ENCODE data around the gene FRRS1L. TPM values are rescaled to one million over a fixed set of nuclear protein-coding genes. Genes with fewer than 3 reads are reported as not detected.

Gene FRRS1L
- total RNA-seq, 2 donors from 2014 or later = 0.12 to 1.8 TPM

DNA sequence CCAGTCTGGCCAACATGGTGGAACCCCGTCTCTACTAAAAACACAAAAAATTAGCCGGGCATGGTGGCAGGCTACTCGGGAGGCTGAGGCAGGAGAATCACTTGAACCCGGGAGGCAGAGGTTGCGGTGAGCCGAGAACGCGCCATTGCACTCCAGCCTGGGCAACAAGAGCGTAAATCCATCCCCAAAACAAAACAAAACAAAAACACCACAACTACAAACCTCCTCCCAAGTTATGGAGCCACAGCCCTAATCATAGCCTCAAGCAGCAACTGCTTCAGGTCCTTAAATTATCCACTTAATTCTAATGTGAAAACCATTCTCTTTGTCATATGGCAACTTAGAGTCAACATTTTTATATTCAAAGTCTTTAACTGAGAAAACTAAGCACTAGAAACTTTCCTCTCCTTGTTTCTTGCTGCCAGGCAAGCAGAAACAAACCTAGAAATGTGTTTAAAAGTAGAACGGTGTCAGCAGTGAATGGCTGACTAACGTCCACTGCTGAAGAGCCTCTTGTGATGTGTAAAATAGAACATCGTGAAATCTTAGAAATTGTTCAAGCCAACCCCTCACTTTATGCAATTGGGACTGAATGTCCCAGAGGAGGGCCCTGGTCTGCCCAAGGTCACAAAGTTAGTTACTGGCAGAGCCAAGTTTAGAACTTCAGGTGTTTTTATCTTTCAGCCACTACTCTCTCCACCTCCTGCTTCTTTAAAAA, 53.0 kb downstream of the FRRS1L start:
- Histone ChIP-seq H3K27me3 (no peaks in the 10 kb centered on the region), H3K9me3 (no peaks in the 10 kb centered on the region), H3K4me3 (no peak overlapping the region), H3K9ac (ENCODE audit: low read depth in 2 of 2, low read length in 2 of 2) (no peak overlapping the region), H3K4me1 (peaks cover 4% of the 10 kb centered on the region), H3K36me3 (no peaks in the 10 kb centered on the region), H3K27ac (no peak overlapping the region)
- DNase-seq = no peak
- TF ChIP-seq, protein P1, sequence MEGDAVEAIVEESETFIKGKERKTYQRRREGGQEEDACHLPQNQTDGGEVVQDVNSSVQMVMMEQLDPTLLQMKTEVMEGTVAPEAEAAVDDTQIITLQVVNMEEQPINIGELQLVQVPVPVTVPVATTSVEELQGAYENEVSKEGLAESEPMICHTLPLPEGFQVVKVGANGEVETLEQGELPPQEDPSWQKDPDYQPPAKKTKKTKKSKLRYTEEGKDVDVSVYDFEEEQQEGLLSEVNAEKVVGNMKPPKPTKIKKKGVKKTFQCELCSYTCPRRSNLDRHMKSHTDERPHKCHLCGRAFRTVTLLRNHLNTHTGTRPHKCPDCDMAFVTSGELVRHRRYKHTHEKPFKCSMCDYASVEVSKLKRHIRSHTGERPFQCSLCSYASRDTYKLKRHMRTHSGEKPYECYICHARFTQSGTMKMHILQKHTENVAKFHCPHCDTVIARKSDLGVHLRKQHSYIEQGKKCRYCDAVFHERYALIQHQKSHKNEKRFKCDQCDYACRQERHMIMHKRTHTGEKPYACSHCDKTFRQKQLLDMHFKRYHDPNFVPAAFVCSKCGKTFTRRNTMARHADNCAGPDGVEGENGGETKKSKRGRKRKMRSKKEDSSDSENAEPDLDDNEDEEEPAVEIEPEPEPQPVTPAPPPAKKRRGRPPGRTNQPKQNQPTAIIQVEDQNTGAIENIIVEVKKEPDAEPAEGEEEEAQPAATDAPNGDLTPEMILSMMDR (IDR thresholded peaks at IDR 0.05) = no peak
- intact Hi-C loops (cut with DNase I) = loop anchor here (10.0 kb wide), 1 partner anchor 99 kb away; the partner anchor contains the start of gene CTNNAL1

DNA sequence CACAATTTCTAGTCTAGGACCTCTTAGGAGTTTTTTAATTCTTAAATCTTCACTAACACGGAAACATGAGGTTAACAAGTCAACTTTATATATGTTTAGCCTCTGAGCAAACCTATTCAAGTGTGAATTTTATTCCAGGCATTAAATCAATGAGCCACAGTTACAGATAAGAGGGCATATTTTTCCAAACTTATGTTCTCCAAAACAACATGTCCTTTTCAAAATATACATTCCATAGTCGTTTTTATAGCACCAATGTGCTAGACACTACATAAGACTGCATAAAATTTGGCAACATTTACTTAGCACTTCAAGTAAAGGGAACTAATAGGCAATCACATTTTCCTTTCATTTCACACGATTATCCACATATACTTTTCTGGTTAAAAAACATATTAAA, 53.8 kb downstream of the FRRS1L start:
- TF ChIP-seq, protein P1 (IDR thresholded peaks at IDR 0.05) = no peak
- Histone ChIP-seq H3K9me3 (no peaks in the 10 kb centered on the region), H3K36me3 (no peaks in the 10 kb centered on the region), H3K4me1 (peaks cover 4% of the 10 kb centered on the region), H3K4me3 (no peak overlapping the region), H3K27me3 (no peaks in the 10 kb centered on the region), H3K27ac (no peak overlapping the region), H3K9ac (ENCODE audit: low read depth in 2 of 2, low read length in 2 of 2) (no peak overlapping the region)
- intact Hi-C loops (cut with DNase I) = loop anchor here (10.0 kb wide), 1 partner anchor 98 kb away; the partner anchor contains the start of gene CTNNAL1
- DNase-seq = no peak

DNA sequence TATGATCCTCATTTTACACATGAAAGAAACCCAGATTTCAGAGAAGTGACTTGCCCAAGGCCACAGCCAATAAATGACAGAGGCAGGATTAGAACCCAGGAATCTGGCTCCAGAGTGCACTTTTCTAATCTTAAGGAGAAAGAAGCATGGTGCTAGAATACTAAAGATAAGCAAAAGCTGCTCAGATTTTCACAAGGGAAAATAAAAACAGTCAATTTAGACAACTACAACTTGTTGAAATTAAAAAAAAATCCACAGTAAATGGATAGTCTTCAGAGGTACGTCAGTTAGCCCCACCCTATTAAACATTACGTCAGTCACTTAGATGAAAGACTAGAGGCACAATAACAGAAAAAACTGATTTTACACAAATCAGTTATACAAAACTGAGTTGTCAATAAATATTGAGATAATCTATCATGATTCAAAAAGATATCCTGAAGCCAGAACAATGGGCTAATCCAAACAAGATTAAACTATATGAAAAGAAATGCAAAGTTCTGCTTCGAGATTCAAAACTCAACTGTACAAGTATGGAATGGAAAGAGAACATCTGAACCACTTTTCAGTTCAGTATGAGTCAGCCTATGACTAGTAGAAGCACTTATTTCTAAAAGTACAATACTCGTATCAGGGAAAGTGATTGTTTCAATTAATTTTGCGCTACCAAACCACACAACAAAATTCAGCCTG, 56.6 kb downstream of the FRRS1L start:
- no peak for DNase-seq
- TF ChIP-seq, protein P1 (IDR thresholded peaks at IDR 0.05) = no peak
- intact Hi-C loops (cut with DNase I) = loop anchor here (10.0 kb wide), 1 partner anchor 96 kb away; the partner anchor contains the start of gene CTNNAL1
- no peaks in the 10 kb centered on the region for H3K9me3 ChIP-seq
- H3K36me3 ChIP-seq = no peaks in the 10 kb centered on the region
- H3K27me3 ChIP-seq = no peaks in the 10 kb centered on the region
- no peaks in the 10 kb centered on the region for H3K4me1 ChIP-seq
- no peak overlapping the region for H3K4me3 ChIP-seq
- H3K9ac ChIP-seq (ENCODE audit: low read depth in 2 of 2, low read length in 2 of 2) = no peak overlapping the region
- no peak overlapping the region for H3K27ac ChIP-seq

DNA sequence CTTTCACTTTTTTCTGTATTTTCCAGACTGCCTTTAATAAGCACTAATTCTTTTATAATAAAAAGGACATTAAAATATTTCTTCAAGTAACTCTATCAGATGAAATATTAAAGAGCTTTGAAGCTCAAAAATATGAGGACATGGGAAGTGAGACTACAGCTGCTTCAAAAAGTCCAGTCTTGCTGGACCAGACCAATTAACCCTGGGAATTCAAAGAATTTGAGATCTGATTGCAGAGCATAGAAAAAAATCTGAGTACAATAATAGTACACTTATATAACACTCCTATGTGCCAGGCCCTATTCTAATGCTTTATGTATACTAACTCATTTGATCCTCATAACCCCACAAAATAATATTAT, 57.1 kb downstream of the FRRS1L start:
- no peaks in the 10 kb centered on the region for H3K36me3 ChIP-seq
- no peaks in the 10 kb centered on the region for H3K27me3 ChIP-seq
- H3K27ac ChIP-seq = no peak overlapping the region
- TF ChIP-seq, protein P1 (IDR thresholded peaks at IDR 0.05) = no peak
- intact Hi-C loops (cut with DNase I) = loop anchor here (10.0 kb wide), 1 partner anchor 95 kb away; the partner anchor contains the start of gene CTNNAL1
- no peak for DNase-seq
- H3K4me1 ChIP-seq = no peaks in the 10 kb centered on the region
- no peaks in the 10 kb centered on the region for H3K9me3 ChIP-seq
- H3K9ac ChIP-seq (ENCODE audit: low read depth in 2 of 2, low read length in 2 of 2) = no peak overlapping the region
- no peak overlapping the region for H3K4me3 ChIP-seq

DNA sequence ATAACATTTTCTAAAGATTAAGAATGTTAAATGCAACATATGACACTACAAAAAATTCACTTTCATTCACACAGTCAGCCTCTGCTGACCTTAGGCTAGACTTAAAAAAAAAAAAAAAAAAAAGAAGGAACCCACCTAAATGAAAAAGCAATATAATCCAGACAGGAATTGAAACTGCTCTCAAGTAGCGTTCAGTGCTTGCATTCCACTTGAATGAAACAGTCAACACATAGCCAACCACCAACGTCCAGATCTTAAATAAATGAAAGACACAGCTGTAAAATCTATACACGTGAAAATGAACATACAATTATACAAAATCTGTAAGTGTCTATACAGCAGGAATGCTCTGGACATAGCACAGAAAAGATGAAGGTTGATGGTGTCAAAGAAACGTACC, 58.7 kb downstream of the FRRS1L start:
- H3K27me3 ChIP-seq = no peaks in the 10 kb centered on the region
- no peak for DNase-seq
- H3K4me1 ChIP-seq = no peaks in the 10 kb centered on the region
- no peak overlapping the region for H3K4me3 ChIP-seq
- H3K27ac ChIP-seq = no peak overlapping the region
- intact Hi-C loops (cut with DNase I) = no loop called here
- H3K36me3 ChIP-seq = no peaks in the 10 kb centered on the region
- TF ChIP-seq, protein P1 (IDR thresholded peaks at IDR 0.05) = no peak
- no peak overlapping the region for H3K9ac ChIP-seq (ENCODE audit: low read depth in 2 of 2, low read length in 2 of 2)
- H3K9me3 ChIP-seq = no peaks in the 10 kb centered on the region
